H1 (cell line): ENCODE data around the gene SCAPER. TPM values are rescaled to one million over a fixed set of nuclear protein-coding genes. Genes with fewer than 3 reads are reported as not detected.

Experiments
- BACH1 ChIP-seq: IDR thresholded peaks from 2 replicates; pipeline ENCODE4 v1.6.1; 2012; ENCODE audit warnings: low read length, improper control_type of control experiment
- EGR1 ChIP-seq: IDR thresholded peaks from 2 replicates; pipeline ENCODE4 v1.6.1; 2011; ENCODE audit warnings: low read depth, low read length, borderline replicate concordance
- RAD21 ChIP-seq, 2 experiments: IDR thresholded peaks in 1 of 2; conservative IDR thresholded peaks in 1 of 2; 2 replicates each; pipeline ENCODE4 v1.6.1; 2011; ENCODE audit warnings: low read depth in 2 of 2, low read length in 2 of 2, improper control_type of control experiment in 1 of 2, inconsistent platforms in 1 of 2, mild to moderate bottlenecking in 1 of 2, moderate library complexity in 1 of 2
- polyA plus RNA-seq, 7 experiments: library from polyadenylated mRNA; depleted of rRNA in 3 of 7; stranded (reverse) in 5 of 7; unstranded in 2 of 7; fragments of >200 nt in 5 of 7; fragments of 200-250 nt in 2 of 7; gene quantifications; 1 replicate in 5 of 7; 2 replicates in 1 of 7; 4 replicates in 1 of 7; pipeline versions ENCODE4 v1.2.1 to v1.2.3, GENCODE V29; 2011 to 2013; ENCODE audit warnings: missing spikeins in 2 of 7, mixed read lengths in 2 of 7
- total RNA-seq: library from RNA; stranded (reverse); fragmentation: NEBNext Ultra II Directional; extraction: Animal tissue kit (Norgen Biotek cat#: 25700); gene quantifications from 2 replicates; pipeline ENCODE4 v1.2.1, GENCODE V29; 2021

Gene SCAPER
- total and polyA plus RNA-seq, 2 of the 8 experiments (the other 6 are each of a cell fraction or from before 2014, with no cell fraction given), result 1.6 to 6.8 TPM

GRCh38 chr15:76885212-76885611, 19.9 kb downstream of the SCAPER start (continued):
- TF ChIP-seq BACH1 (no peak), RAD21 (IDR thresholded peaks at IDR 0.05 in 1 of 2, conservative IDR thresholded peaks at IDR 0.05 in 1 of 2; ENCODE audit: low read depth in 2 of 2, low read length in 2 of 2) (no peak), EGR1 (no peak)
